Measurements from ENCODE around the gene PCDHGC4. TPM values are rescaled to one million over a fixed set of nuclear protein-coding genes. Genes with fewer than 3 reads are reported as not detected.

Gene PCDHGC4
- total and polyA plus RNA-seq, 2 of the 8 experiments (the other 6 are each of a cell fraction or from before 2014, with no cell fraction given): 2.1 to 2.4 TPM

DNA sequence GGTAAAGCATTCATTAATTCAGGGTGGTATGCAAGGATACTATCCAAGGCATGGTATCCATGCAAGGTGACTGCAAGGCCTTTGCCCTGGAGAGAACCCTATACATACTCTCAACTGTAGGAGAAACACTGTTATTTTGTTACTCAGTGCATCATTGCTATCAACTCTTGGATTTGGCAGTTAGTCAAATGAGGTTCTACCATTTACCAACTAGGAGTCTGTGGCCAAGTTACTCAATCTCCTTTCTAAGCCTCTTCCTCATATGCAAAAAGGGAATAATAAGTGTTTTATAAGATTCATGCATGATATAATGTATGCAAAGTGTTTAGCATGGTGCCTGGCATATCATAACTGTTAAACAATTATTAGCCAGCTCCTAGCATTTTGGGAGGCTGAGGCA, 5.1 kb upstream of the PCDHGC4 start:
- Histone ChIP-seq H3K4ac (replicated peaks; ENCODE audit: insufficient read length, low read depth, low read length) (no peak overlapping the region), H2BK20ac (ENCODE audit: low read length) (no peak overlapping the region), H3K79me1 (ENCODE audit: low read depth, low read length) (no peaks in the 10 kb centered on the region), H2BK12ac (ENCODE audit: low read depth, low read length) (no peak overlapping the region), H4K91ac (replicated peaks; ENCODE audit: insufficient read length, low read length) (no peak overlapping the region), H3K9me3 (ENCODE audit: insufficient read depth in 2 of 2, low read depth in 1 of 2, low read length in 1 of 2) (no peaks in the 10 kb centered on the region), H4K20me1 (replicated peaks in 1 of 2; ENCODE audit: control insufficient read depth in 1 of 2, insufficient read depth in 2 of 2, low read length in 2 of 2) (peaks cover 0 to 16% of the 10 kb centered on the region in 2 experiments), H3K4me3 (ENCODE audit: extremely low read depth in 1 of 4, insufficient read depth in 2 of 4, low read depth in 3 of 4, low read length in 4 of 4) (no peak overlapping the region), H4K5ac (ENCODE audit: insufficient read length, low read depth, low read length) (no peak overlapping the region), H3K4me1 (replicated peaks in 1 of 4; ENCODE audit: control insufficient read depth in 3 of 4, insufficient read depth in 4 of 4, low read length in 3 of 4) (peaks cover 5 to 17% (median 9%) of the 10 kb centered on the region in 4 experiments; a peak in 6 of 7 replicates), H3K79me2 (ENCODE audit: control insufficient read depth in 1 of 2, insufficient read depth in 2 of 2, low read length in 2 of 2) (no peaks in the 10 kb centered on the region), H4K8ac (ENCODE audit: extremely low read depth, insufficient read depth, low read length) (no peak overlapping the region), H3K36me3 (ENCODE audit: control insufficient read depth in 2 of 4, insufficient read depth in 4 of 4, low read length in 3 of 4) (no peaks in the 10 kb centered on the region), H3K56ac (replicated peaks; ENCODE audit: insufficient read length, low read depth, low read length) (no peak overlapping the region), H3K9ac (replicated peaks in 1 of 4; ENCODE audit: extremely low read depth in 1 of 4, low read depth in 3 of 4, low read length in 3 of 4) (no peak overlapping the region), H2BK5ac (ENCODE audit: low read depth, low read length) (no peak overlapping the region), H2BK120ac (replicated peaks; ENCODE audit: low read depth, low read length) (no peak overlapping the region), H3K14ac (ENCODE audit: insufficient read length) (no peak overlapping the region), H3K27me3 (replicated peaks in 1 of 4; ENCODE audit: control insufficient read depth in 3 of 4, extremely low read depth in 1 of 4, insufficient read depth in 3 of 4, low read length in 3 of 4) (peaks cover 11 to 24% (median 23%) of the 10 kb centered on the region in 4 experiments), H3K23ac (ENCODE audit: insufficient read length) (no peak overlapping the region), H2AFZ (ENCODE audit: low read length) (no peak overlapping the region), H3K18ac (ENCODE audit: extremely low read depth, low read length) (no peak overlapping the region), H2AK5ac (ENCODE audit: low read depth, low read length) (no peak overlapping the region), H3K4me2 (ENCODE audit: insufficient read depth in 1 of 2, low read depth in 2 of 2, low read length in 2 of 2) (no peak overlapping the region), H3K27ac (ENCODE audit: low read depth, low read length) (no peak overlapping the region), H2BK15ac (ENCODE audit: low read length) (no peak overlapping the region), H3K23me2 (ENCODE audit: low read depth, low read length) (peaks cover 4% of the 10 kb centered on the region; the same call in 1 of the 2 replicates)
- POLR2A ChIA-PET (ENCODE audit: partially characterized antibody): interaction anchor here (2.1 kb wide), 1 partner anchor 12 kb away, joined by 6 read pairs; no protein-coding TSS in a partner anchor
- no peak for DNase-seq (ENCODE audit: low read depth in 1 of 2, low spot score in 2 of 2)
- FAIRE-seq: no peak
- CTCF ChIA-PET (ENCODE audit: partially characterized antibody): interaction anchor here (0.6 to 8.3 kb wide), 9 partner anchors 10 to 201 kb away, joined by 3 to 164 read pairs (median 4); partner anchors contain the start of genes PCDHGB5 and PCDHGB7
- TF ChIP-seq POU5F1 (IDR thresholded peaks at IDR 0.05; ENCODE audit: low read depth, low read length) (no peak), CEBPB (IDR thresholded peaks at IDR 0.05; ENCODE audit: low read depth, low read length) (no peak), SUZ12 (IDR thresholded peaks at IDR 0.05; ENCODE audit: low read length) (no peak), MAFK (IDR thresholded peaks at IDR 0.05; ENCODE audit: low read depth, low read length) (no peak), NANOG (IDR thresholded peaks at IDR 0.05; ENCODE audit: insufficient read depth, low read depth, low read length, poor library complexity, severe bottlenecking) (no peak), FOSL1 (IDR thresholded peaks at IDR 0.05; ENCODE audit: insufficient read depth, low read depth, low read length) (no peak), USF2 (IDR thresholded peaks at IDR 0.05; ENCODE audit: low read length) (no peak), RFX5 (IDR thresholded peaks at IDR 0.05; ENCODE audit: borderline replicate concordance, low read depth, low read length) (no peak), EGR1 (IDR thresholded peaks at IDR 0.05; ENCODE audit: borderline replicate concordance, low read depth, low read length) (no peak), TAF7 (optimal IDR thresholded peaks at IDR 0.05; ENCODE audit: borderline replicate concordance, low read depth, low read length) (no peak), POLR2A (IDR thresholded peaks at IDR 0.05; ENCODE audit: control extremely low read depth in 1 of 2, low read depth in 2 of 2, low read length in 2 of 2) (no peak)
- TF ChIP-seq, protein P1, sequence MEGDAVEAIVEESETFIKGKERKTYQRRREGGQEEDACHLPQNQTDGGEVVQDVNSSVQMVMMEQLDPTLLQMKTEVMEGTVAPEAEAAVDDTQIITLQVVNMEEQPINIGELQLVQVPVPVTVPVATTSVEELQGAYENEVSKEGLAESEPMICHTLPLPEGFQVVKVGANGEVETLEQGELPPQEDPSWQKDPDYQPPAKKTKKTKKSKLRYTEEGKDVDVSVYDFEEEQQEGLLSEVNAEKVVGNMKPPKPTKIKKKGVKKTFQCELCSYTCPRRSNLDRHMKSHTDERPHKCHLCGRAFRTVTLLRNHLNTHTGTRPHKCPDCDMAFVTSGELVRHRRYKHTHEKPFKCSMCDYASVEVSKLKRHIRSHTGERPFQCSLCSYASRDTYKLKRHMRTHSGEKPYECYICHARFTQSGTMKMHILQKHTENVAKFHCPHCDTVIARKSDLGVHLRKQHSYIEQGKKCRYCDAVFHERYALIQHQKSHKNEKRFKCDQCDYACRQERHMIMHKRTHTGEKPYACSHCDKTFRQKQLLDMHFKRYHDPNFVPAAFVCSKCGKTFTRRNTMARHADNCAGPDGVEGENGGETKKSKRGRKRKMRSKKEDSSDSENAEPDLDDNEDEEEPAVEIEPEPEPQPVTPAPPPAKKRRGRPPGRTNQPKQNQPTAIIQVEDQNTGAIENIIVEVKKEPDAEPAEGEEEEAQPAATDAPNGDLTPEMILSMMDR (IDR thresholded peaks at IDR 0.05; ENCODE audit: control extremely low read depth in 1 of 3, insufficient read depth in 1 of 3, low read depth in 1 of 3, low read length in 3 of 3): no peak
